Heart right ventricle (tissue), 16 donors: Measurements from ENCODE around the gene ARCN1. TPM values are rescaled to one million over a fixed set of nuclear protein-coding genes. Genes with fewer than 3 reads are reported as not detected.

Source experiments
- ATAC-seq, 8 donors: fragments of 200-7000 bp; cut with Tn5 transposase; one replicate each; pipeline ENCODE4 v1.9.1; 2020; ENCODE audit warnings: mild to moderate bottlenecking in 8 of 8, moderate library complexity in 8 of 8, moderate number of reproducible peaks in 1 of 8
- DNase-seq, 2 donors: peaks; one replicate each; pipeline ENCODE4 v3.0.0-alpha.2; 2020
- H3K27ac ChIP-seq, 10 donors: fragments of 200-600 bp; sonication (generic) in 2 of 10; one replicate each; pipeline versions ENCODE4 v1.5.0 to v1.8.0; 2020 to 2022; ENCODE audit warnings: mild to moderate bottlenecking in 3 of 10
- H3K27me3 ChIP-seq, 7 donors: fragments of 200-600 bp; one replicate each; pipeline ENCODE4 v1.8.0; 2021 to 2022; ENCODE audit warnings: mild to moderate bottlenecking in 2 of 7
- H3K36me3 ChIP-seq, 9 donors: fragments of 200-600 bp; sonication (generic) in 1 of 9; one replicate each; pipeline versions ENCODE4 v1.5.0 to v1.8.0; 2020 to 2022; ENCODE audit warnings: mild to moderate bottlenecking in 2 of 9
- H3K4me1 ChIP-seq, 9 donors: fragments of 200-600 bp; sonication (generic) in 1 of 9; one replicate each; pipeline versions ENCODE4 v1.5.0 to v1.8.0; 2020 to 2022; ENCODE audit warnings: mild to moderate bottlenecking in 4 of 9
- H3K4me3 ChIP-seq, 10 donors: fragments of 200-600 bp; sonication (generic) in 2 of 10; one replicate each; pipeline versions ENCODE4 v1.5.0 to v1.8.0; 2020 to 2022; ENCODE audit warnings: mild to moderate bottlenecking in 7 of 10, moderate library complexity in 2 of 10
- H3K9me3 ChIP-seq, 11 donors: fragments of 200-600 bp in 10 of 11; sonication (generic) in 2 of 11; one replicate each; pipeline versions ENCODE4 v1.5.0 to v1.8.0; 2013 to 2022; ENCODE audit warnings: mild to moderate bottlenecking in 2 of 11, control low read depth in 1 of 11, moderate library complexity in 1 of 11
- CTCF ChIP-seq, 9 donors: fragments of 200-600 bp; sonication (generic) in 2 of 9; IDR thresholded peaks; one replicate each; pipeline versions ENCODE4 v1.5.0 to v1.8.0; 2021 to 2022; ENCODE audit warnings: antibody characterized with exemption in 9 of 9, mild to moderate bottlenecking in 5 of 9, moderate library complexity in 1 of 9
- WGBS, 2 donors: extraction: QIAGEN DNeasy Blood & Tissue Kit; methylation state at CpG; one replicate each; pipeline ENCODE4 v1.1.7; 2013; ENCODE audit warnings: inconsistent platforms in 1 of 2; 5-methylcytosine and 5-hydroxymethylcytosine counted together
- intact Hi-C, 10 donors: fragments of 100-400 bp; cut with DNase I; formaldehyde crosslinking; loops; one replicate each; pipeline versions ENCODE4 v1.11.1 to v1.14.2; 2022
- polyA plus RNA-seq, 2 donors: library from polyadenylated mRNA; stranded (reverse); fragments of 200-250 nt; gene quantifications; one replicate each; pipeline ENCODE4 v1.2.3, GENCODE V29; 2013
- total RNA-seq, 10 donors: library from RNA; stranded (reverse); fragmentation: NEBNext Ultra II Directional in 3 of 10; extraction: Animal tissue kit (Norgen Biotek cat#: 25700) in 3 of 10; gene quantifications; one replicate each; pipeline versions ENCODE4 v1.2.1 to v1.2.4, GENCODE V29; 2021 to 2023
- donor health status: Arrhythmogenic right ventricular cardiomyopathy.
- donor health status: ischemic (EF 13 %, LVEDD 7.1; RV severe dilation, severe dysfunction).
- donor health status: healthy with polysubstance abuse.
- donor health status: DM: no; HTN: yes; CAD: no.
- donor health status: DM: no; HTN: no; CAD: no.
- donor health status: ischemic (EF 25% LVEDD 6.9; RV normal size, moderate dysfunction).
- donor health status: ischemic (EF 25% LVEDD 5.7; RV mildly dilated, moderate dysfunction).
- donor health status: healthy.
- donor health status: DM: yes; HTN: yes; CAD: no.
- donor health status: Ischemic cardiomyopathy.
- donor health status: ischemic (EF 35%, LVEDD 5.7; RV mildly dilated, moderate dysfunction).
- donor health status: nonischemic (EF 11% LVEDD 7.7; RV severe dilation, severe dysfunction).
- donor health status: DM: yes; HTN: yes; CAD: no.
- donor health status: PGD.
- donor health status: ischemic (EF 29% LVEDD 5.4; RV normal size, mild dysfunction).
- donor health status: nonischemic (EF 23%, LVEDD 6.1; RV moderate dilation, normal function).

The ARCN1 gene
- total and polyA plus RNA-seq, 12 donors, result 48.8 to 122 (median 94.5) TPM

GRCh38 chr11:118639899-118640298 is 67.7 kb downstream of the ARCN1 start:
- Histone ChIP-seq H3K27ac (peak overlapping the region in 7 of 10 donors; percentile 15 to 73 (median 54)), H3K4me3 (no peak overlapping the region), H3K4me1 (peaks cover 21 to 86% (median 47%) of the 10 kb centered on the region in 9 donors), H3K9me3 (no peaks in the 10 kb centered on the region), H3K27me3 (no peaks in the 10 kb centered on the region), H3K36me3 (peaks cover 7 to 100% (median 72%) of the 10 kb centered on the region in 9 donors)
- ATAC-seq (peak; percentile 19 to 62 (median 40)), DNase-seq (no peak)
- no peak for TF ChIP-seq CTCF (IDR thresholded peaks at IDR 0.05)
- 42 to 63% methylated on average over 4 of the region's 4 CpGs for WGBS, 2 donors
- intact Hi-C loops, result no loop called here

GRCh38 chr11:118640332-118641154 is 68.3 kb downstream of the ARCN1 start:
- H3K27me3 ChIP-seq, result no peaks in the 10 kb centered on the region
- TF ChIP-seq CTCF (IDR thresholded peaks at IDR 0.05), result peak in 2 of 9 donors; percentile 8 to 22
- peaks cover 17 to 82% (median 46%) of the 10 kb centered on the region in 9 donors for H3K4me1 ChIP-seq
- DNase-seq (no peak), ATAC-seq (no peak)
- H3K4me3 ChIP-seq, result no peak overlapping the region
- H3K9me3 ChIP-seq, result no peaks in the 10 kb centered on the region
- peak overlapping the region in 7 of 10 donors; percentile 10 to 73 (median 39) for H3K27ac ChIP-seq
- intact Hi-C loops, result no loop called here
- peaks cover 11 to 100% (median 78%) of the 10 kb centered on the region in 9 donors for H3K36me3 ChIP-seq
- WGBS, 2 donors, result 65 to 68% methylated on average over 5 of the region's 5 CpGs

GRCh38 chr11:118641397-118642019 is 69.3 kb downstream of the ARCN1 start:
- Histone ChIP-seq H3K4me1 (peaks cover 8 to 78% (median 40%) of the 10 kb centered on the region in 9 donors), H3K9me3 (no peaks in the 10 kb centered on the region), H3K4me3 (no peak overlapping the region), H3K36me3 (peaks cover 12 to 100% (median 78%) of the 10 kb centered on the region in 9 donors), H3K27ac (peak overlapping the region in 5 of 10 donors; percentile 10 to 73 (median 39)), H3K27me3 (no peaks in the 10 kb centered on the region)
- ATAC-seq, result no peak
- TF ChIP-seq CTCF (IDR thresholded peaks at IDR 0.05), result no peak
- intact Hi-C loops, result no loop called here
- 88 to 92% methylated on average over 11 of the region's 11 CpGs for WGBS, 2 donors
- no peak for DNase-seq

GRCh38 chr11:118643142-118643994 is 71.2 kb downstream of the ARCN1 start:
- peaks cover 2 to 65% (median 40%) of the 10 kb centered on the region in 9 donors for H3K4me1 ChIP-seq
- peaks cover 12 to 100% (median 79%) of the 10 kb centered on the region in 9 donors for H3K36me3 ChIP-seq
- H3K27ac ChIP-seq, result peak overlapping the region in 8 of 10 donors; percentile 1 to 65 (median 32)
- ATAC-seq, result peak in 7 of 8 donors; percentile 25 to 55 (median 44)
- TF ChIP-seq CTCF (IDR thresholded peaks at IDR 0.05), result no peak
- intact Hi-C loops, result no loop called here
- no peak overlapping the region for H3K4me3 ChIP-seq
- DNase-seq, result peak in 1 of 2 donors; percentile 51
- 69 to 86% methylated on average over 11 of the region's 11 CpGs for WGBS, 2 donors
- no peaks in the 10 kb centered on the region for H3K27me3 ChIP-seq
- no peaks in the 10 kb centered on the region for H3K9me3 ChIP-seq
